Kidney epithelial cell (primary cell): ENCODE results near the gene ADAP1. TPM values are rescaled to one million over a fixed set of nuclear protein-coding genes. Genes with fewer than 3 reads are reported as not detected.
A peak's percentile ranks its signal among the peaks of the same experiment; 100 is the strongest.

Experiments
- DNase-seq: peaks from one replicate; pipeline ENCODE4 v3.0.0-alpha.2; 2010; ENCODE audit warnings: low read depth
- H3K27me3 ChIP-seq: 2 replicates; pipeline ENCODE4 v1.6.0; 2011; ENCODE audit warnings: low read length; ENCODE audit not compliant: control insufficient read depth, insufficient read depth
- H3K36me3 ChIP-seq: 2 replicates; pipeline ENCODE4 v1.5.1; 2011; ENCODE audit warnings: low read length; ENCODE audit not compliant: control insufficient read depth, insufficient read depth
- H3K4me3 ChIP-seq: 2 replicates; pipeline ENCODE4 v1.5.1; 2011; ENCODE audit warnings: low read depth, mild to moderate bottlenecking, control low read depth, low read length
- CTCF ChIP-seq: IDR thresholded peaks from 2 replicates; pipeline ENCODE4 v1.5.1; 2011; ENCODE audit warnings: mild to moderate bottlenecking, moderate library complexity, low read length, control low read depth, inconsistent platforms; ENCODE audit not compliant: insufficient read depth, poor library complexity, severe bottlenecking
- total RNA-seq: library from RNA; depleted of rRNA; stranded (reverse); fragments of >200 nt; gene quantifications from 2 replicates; pipeline ENCODE4 v1.2.3, GENCODE V29; 2015

The ADAP1 gene
- total RNA-seq, 1 donor from 2014 or later: 14.3 TPM

GRCh38 chr7:879706-880105, 74.8 kb downstream of the ADAP1 start:
- TF ChIP-seq CTCF: no peak
- Histone ChIP-seq H3K27me3 (no peaks in the 10 kb centered on the region), H3K4me3 (no peak overlapping the region), H3K36me3 (no peaks in the 10 kb centered on the region)
- no peak for DNase-seq

DNA sequence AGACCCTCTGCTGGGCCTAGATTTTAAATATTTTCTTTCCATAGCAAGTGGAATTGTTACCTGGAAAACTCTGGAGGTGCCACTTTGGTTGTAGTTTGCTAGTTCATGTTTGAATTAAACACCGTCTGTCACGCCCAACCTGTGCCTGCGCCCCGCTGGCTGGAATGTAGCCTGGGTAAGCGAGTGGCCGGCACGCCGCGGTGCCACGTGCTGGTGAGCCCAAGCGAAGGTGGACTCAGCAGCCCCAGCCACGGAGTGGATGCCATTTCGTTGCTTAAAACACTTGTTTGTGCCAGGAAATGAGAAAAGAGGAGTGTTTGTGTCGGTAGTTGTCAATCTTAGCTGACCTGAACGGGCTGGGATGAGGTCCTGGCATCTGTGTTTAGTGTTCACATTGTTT, 75.4 kb downstream of the ADAP1 start:
- Histone ChIP-seq H3K4me3 (no peak overlapping the region), H3K36me3 (no peaks in the 10 kb centered on the region), H3K27me3 (no peaks in the 10 kb centered on the region)
- no peak for TF ChIP-seq CTCF
- no peak for DNase-seq

- no peak for TF ChIP-seq CTCF
- DNase-seq: no peak
- Histone ChIP-seq H3K4me3 (peak overlapping the region; percentile 81), H3K36me3 (no peaks in the 10 kb centered on the region), H3K27me3 (no peaks in the 10 kb centered on the region)
Measured at GRCh38 chr7:877312-878232, 76.9 kb downstream of the ADAP1 start.

DNA sequence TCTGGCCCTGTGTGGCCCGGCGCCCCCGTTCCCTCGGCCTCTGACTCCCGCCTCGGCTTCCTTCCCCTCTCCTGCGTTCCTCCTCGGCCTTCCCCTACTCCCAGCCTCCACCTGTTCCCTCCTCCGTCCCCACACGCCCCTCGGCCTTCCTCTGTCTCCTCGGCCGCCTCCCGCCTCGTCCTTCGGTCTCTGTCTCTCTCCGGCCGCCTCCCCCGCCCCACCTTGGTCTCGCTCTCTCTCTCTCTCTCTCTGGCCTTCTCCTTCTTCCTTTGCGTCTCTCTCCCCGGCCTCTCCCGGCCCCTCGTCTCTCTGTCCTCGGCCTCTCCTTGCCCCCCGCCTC, 77.5 kb downstream of the ADAP1 start:
- no peaks in the 10 kb centered on the region for H3K27me3 ChIP-seq
- DNase-seq: no peak

GRCh38 chr7:876077-876971, 78.2 kb downstream of the ADAP1 start, which contains the start of gene GET4:
Gene GET4, plus strand, starts transcription at chr7:876554. Its CDS starts 92 bp downstream, at chr7:876646.
- DNase-seq: peak; percentile 47
- Histone ChIP-seq H3K36me3 (peaks cover 2% of the 10 kb centered on the region), H3K27me3 (no peaks in the 10 kb centered on the region), H3K4me3 (peak within 1 kb of the TSS; percentile 81)
- no peak for TF ChIP-seq CTCF

More for the DNA sequence above, 77.5 kb downstream of the ADAP1 start:
- TF ChIP-seq CTCF: no peak
- Histone ChIP-seq H3K36me3 (peaks cover 2% of the 10 kb centered on the region), H3K4me3 (peak overlapping the region; percentile 81)
